GM19351 (cell line): ENCODE measurements around the gene C20orf144.

Source experiments
- ATAC-seq: cut with Tn5 transposase; IDR thresholded peaks from one replicate; pipeline ENCODE4 v1.9.1; 2021; ENCODE audit warnings: mild to moderate bottlenecking, moderate library complexity; ENCODE audit not compliant: unreplicated experiment

The C20orf144 gene

GRCh38 chr20:33676121-33676520, 14.0 kb downstream of the C20orf144 start:
- ATAC-seq, result no peak

- no peak for ATAC-seq
Measured at GRCh38 chr20:33676652-33677645, 14.8 kb downstream of the C20orf144 start.

GRCh38 chr20:33677991-33678702, 16.0 kb downstream of the C20orf144 start:
- ATAC-seq, result no peak

- peak; percentile 66 for ATAC-seq
Measured at GRCh38 chr20:33679758-33680485, 17.8 kb downstream of the C20orf144 start.

- no peak for ATAC-seq
Measured at GRCh38 chr20:33680686-33681085, 18.6 kb downstream of the C20orf144 start.

- no peak for ATAC-seq
Measured at GRCh38 chr20:33681288-33681687, 19.2 kb downstream of the C20orf144 start.

- ATAC-seq, result no peak
Measured at GRCh38 chr20:33681728-33682353, 19.7 kb downstream of the C20orf144 start.

GRCh38 chr20:33684533-33685327, 22.6 kb downstream of the C20orf144 start:
- no peak for ATAC-seq

GRCh38 chr20:33685328-33686099, 23.4 kb downstream of the C20orf144 start:
- peak; percentile 35 for ATAC-seq

- peak; percentile 80 for ATAC-seq
Measured at GRCh38 chr20:33686100-33686983, 24.2 kb downstream of the C20orf144 start, which contains the start of gene E2F1. Gene E2F1 (minus strand): TSS chr20:33686385. CDS start chr20:33686264, 121 bp downstream.

- no peak for ATAC-seq
Measured at GRCh38 chr20:33686984-33687366, 24.8 kb downstream of the C20orf144 start.

GRCh38 chr20:33687370-33687915, 25.3 kb downstream of the C20orf144 start:
- ATAC-seq, result no peak

GRCh38 chr20:33687993-33688937, 26.1 kb downstream of the C20orf144 start:
- ATAC-seq, result no peak

GRCh38 chr20:33688938-33689424, 26.9 kb downstream of the C20orf144 start:
- no peak for ATAC-seq

GRCh38 chr20:33689493-33689892, 27.4 kb downstream of the C20orf144 start:
- no peak for ATAC-seq

- no peak for ATAC-seq
Measured at GRCh38 chr20:33689973-33690372, 27.8 kb downstream of the C20orf144 start.
